GM21717 (cell line): Measurements from ENCODE around the gene TCFL5.
A peak's percentile ranks its signal among the peaks of the same experiment; 100 is the strongest.
"Not testable (repeated sequence)": the region's sequence is repeated elsewhere in the genome, so short reads cannot be mapped to it uniquely, and the experiment has no call there.

ENCODE experiments used
- ATAC-seq: cut with Tn5 transposase; IDR thresholded peaks from one replicate; pipeline ENCODE4 v1.9.1; 2021; ENCODE audit warnings: mild to moderate bottlenecking, moderate library complexity; ENCODE audit not compliant: unreplicated experiment

Gene TCFL5

DNA sequence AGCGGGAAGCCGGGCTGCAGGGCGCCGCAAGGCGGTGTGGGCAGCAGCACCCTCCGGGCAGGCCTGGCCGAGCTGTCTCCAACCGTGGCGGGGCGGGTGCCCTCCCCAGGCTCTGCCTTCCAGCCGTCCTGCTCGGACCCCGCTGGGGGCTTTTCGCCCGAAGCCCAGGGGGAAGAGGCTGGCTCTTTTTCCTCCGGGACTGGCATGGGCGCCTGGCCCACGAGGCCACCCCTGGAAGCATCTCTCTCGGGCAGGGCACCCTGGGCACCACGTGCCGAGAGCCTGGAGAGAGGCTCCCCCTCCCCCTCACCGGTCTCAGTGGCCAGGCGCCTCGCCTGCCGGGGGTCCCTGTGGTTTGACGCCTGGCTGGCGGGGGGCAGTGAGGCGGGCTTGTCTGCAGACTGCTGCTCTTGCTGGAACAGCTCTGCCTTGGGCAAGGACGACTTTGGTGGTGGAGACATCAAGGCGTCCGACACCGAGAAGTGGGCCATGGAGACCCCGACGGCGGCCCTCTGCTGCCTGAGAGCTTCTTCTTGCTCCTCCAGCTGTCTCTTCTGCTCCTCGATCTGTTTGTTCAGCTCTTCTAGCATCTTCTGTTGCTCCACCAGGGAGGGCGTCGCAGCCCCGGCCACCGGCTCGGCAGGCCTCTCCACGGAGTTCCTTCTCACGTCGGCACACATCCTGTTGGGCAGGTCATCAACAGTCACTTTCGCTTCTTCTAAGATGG lies 19.5 kb upstream of the TCFL5 start:
- ATAC-seq: no peak

DNA sequence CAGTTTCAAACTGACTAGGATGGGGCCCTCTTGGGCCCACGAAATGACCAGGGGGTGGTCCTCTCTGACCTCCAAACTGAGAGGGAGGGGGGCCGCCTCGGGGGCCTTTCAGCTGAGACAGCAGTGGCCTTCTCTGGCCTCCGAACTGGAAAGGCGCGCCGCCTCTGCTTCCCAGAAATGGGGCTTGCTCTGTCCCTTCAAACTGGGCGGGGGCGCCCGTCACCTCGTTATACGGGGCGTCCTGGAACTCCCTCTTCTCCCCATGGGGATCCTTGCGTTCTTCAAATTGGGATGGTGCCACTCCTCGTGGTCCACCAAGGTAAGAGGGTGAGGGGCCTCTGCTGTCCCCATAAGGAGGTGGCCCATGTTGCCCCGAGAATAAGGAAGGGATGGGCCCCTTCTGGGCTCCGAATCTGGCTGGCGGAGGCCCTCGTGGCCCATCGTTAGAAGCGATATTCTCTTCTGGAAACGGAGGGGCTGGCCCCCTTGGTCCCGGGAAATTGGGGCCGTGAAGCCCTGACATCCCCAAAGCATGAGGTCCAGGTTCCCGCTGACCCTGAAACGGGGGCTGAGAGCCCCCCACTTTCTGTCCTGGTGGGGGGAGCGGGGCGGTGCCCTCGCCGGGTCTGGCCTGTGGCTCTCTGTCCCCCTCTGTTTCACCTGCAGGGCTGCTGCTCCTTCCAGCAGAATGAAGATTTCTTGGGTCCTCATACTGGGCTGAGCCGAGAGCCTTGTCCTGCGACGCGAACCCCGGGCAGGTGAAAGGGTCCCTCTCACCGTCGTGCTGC lies 18.7 kb upstream of the TCFL5 start:
- no peak for ATAC-seq

DNA sequence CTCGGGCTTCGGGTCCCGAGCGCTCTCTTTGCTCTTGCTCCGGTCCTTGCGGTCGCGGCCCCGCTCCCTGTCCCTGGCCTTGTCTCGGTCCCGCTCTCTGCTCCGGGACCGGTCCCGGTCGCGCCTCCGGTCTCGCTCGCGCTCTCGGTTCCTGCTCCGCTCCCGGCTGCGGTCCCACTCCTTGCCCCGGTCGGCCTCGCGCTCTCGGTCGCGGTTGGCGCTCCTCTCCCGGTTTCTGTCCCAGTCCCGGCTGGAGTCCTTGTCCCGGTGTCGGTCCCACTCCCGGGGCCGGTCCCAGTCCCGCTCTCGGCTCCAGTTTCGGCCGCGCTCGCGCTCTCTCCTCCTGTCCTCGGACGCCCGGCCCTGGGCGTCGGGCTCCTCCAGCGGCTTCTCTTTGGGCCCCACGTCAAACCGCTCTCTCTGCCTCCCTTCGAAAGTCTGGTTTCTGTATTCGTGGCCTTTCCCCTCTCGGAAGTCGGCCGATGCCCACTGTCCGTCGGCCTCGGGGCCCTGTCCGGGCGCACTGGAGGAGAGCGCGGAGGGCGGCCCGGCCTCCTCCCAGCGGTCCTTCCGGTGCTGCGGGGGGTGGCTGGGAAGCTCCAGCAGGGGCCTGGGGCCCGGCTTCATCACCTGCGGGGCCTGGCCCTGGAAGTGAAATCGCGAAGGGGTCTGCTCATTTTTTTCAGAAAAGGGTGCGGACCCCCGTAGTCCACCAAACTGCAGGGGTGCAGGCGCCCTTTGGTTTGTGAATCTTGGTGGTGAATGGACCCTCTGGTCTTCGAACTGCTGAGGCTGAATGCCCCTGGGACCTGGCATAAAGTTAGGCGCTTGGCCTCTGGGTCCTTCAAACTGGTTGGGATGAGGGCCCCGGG lies 17.9 kb upstream of the TCFL5 start:
- no peak for ATAC-seq

DNA sequence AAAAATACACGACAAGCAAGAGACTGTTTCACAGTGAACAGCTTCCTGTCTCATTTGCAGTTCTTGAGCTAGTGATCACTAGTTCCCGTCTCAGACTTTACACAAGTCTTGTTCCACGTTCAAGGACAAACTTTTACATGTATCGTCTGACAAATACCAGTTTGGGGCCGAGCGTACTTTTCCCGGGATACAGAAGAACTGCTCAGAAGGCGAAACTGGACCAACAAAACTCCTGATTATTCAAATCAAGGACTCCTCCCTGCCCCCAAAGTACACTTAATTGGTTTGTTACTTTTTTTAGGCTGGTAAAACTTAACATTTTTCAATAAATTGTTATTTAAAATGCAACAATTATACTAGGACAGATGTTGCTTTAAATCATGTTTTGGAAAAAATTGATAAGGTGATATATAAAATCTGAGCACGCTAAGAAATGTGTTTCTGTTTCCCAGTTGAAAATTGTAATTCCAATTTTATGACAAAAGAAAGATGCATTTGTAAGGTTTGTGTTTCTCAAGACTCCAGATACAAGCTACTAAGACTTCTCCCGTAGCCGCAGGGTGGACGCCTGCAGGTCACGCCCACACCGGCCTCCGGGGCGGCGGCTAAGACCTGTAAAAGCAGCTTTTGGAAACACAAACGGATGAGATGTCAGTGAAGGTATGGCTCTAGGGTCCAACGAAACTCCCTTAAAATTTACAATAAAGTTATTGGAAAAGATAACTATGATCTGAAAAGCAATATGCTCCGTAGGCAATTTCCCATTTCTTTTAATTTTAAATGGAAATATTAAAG lies 16.8 kb upstream of the TCFL5 start:
- ATAC-seq: no peak

DNA sequence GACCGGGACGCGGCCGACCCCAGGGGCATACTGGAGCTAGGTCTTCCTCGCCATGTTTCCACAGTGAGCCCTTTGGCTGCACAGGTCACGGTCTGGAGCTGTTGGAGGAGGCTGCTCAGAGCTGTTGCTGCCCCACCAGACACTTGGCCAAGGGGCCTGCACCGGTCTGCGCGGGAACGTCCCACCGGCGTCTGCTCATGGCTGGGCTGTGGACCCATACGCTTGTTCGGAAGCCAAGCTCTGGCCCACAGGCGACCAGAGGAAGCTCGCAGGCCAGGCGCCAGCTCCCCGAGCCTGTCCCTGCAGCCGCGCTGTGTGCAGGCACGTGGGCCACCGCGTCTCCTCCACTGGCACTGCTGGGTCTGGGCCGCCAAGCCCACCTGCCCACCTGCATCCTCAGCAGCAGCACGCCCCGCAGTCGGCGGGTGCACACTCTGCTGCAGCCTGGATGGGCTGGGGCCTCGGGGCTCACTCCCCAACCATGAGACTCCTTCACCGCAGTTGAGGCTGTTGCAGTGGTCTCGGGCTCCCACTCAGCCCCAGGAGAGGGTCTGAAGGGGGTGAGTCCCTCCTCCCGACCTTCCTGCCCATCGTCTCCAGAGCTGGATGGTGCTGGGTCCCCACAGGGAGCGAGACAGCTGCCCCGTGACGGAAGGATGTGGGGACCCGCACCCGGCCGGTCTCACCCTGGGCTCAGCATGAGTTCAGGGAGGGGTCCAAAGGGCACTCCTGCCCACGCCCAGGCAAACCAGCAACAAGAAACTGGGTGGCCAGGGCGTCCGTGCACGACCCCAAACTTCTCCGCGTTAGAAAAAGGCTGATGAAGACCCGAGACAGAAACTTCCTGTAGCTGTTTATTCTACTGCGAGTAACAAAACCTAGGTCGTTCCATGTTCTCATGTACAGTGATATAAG lies 15.5 kb upstream of the TCFL5 start:
- no peak for ATAC-seq

DNA sequence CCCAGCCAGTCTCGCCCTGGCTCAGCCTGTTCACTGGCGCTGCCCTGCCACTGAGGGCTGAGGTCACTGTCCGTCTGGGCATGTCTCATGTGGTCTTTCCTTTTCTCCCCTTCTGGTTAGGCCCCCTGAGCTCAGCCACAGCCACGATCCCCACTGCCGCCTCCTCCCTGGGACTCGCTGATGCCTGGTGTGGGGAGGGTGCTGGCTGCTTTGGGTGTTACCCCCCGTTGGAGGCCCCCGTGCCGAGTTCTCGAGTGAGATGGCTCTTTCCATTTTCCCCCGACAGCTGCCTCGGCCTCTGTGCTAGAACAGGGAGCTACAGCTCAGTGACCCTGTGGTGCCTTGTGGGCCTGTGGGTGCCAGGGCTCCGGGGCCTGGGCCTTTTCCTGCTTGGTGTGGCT lies 14.9 kb upstream of the TCFL5 start:
- ATAC-seq: no peak

DNA sequence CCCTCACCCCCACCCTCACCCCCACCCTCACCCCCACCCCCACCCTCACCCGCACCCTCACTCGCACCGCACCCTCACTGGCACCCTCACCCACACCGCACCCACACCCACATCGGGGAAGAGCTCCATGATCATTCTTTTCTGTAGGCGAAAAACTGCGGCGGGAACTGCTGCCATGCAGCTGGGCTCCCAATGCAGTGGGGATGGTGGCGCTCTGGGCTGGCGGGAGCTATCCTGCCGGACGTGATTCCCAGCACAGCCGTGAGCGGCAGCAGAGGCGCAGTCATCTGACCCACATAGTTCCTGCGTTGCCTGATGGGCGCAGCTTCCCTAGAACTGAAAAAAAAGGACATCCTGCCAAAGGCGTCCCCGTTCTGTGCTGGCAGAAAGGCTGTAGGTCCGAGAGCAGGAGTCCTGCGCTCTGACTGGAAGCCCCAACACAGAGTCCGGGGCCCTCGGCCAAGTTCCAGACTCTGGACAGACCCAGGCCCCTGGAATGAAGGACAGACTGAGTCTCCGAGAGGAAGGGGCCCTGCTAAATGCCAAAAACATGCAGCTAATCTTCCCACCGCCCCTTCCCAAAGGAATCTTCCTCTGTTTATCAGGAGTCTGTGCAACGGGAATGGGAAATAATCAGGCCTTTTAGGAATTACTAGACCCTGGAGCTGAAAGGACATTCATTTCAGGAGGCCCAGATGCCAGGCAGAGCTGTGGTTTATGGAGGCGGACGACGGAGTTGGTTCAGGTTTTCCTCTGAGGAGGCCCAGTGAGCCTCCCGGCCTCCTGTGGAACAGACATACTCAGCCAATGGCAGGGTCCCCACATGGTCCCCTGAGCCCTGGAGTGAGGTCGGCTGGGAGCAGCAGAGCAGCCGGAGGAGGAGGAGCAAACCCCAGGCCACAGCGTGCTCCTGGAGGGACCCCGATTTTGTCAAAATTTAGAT lies 14.1 kb upstream of the TCFL5 start:
- no peak for ATAC-seq

DNA sequence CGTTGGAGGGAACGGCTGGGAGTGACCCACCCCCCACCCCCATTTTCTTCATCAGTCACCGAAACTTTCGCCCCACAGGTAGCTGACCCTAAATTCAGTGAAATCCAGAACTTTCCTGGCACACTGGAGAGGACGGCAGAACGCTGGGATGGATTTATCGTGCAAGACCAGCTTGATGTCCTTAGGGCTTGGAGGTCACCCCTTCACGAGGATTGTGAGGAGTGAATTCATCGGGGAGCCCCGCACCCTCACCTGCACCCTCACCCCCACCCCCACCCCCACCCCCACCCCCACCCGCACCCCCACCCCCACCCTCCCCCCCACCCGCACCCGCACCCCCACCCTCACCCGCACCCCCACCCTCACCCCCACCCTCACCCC lies 13.3 kb upstream of the TCFL5 start:
- ATAC-seq: no peak

DNA sequence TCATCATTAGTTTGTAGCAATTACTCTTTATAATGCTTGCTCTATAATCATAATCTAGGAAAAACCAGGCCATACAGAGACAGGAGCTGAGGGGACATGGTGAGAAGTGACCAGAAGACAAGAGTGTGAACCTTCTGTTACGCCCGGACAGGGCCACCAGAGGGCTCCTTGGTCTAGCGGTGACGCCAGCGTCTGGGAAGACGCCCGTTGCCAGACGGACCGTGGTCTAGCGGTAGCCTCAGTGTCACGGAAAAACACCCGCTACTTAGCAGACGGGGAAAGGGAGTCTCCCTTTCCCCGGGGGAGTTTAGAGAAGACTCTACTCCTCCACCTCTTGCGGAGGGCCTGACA lies 12.0 kb upstream of the TCFL5 start:
- ATAC-seq: not testable (repeated sequence)

DNA sequence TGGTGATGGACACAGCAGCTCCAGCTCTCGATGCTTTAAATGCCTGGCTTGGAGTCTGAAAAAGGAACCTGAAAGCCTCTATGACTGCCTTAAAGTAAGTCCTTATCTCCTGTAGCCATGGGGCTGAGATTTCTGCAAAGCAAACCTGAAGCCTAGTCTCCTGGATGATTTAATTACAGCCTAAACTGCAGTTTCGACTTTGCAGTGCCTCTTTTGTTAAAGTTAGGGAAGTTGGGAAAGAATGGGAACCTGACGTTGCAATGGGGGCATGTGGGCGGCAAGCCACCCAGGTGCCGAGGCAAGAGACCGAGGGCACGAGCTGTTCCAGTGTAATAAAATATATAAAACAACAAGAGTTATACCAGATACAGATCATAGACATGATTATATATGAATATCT lies 11.7 kb upstream of the TCFL5 start:
- no peak for ATAC-seq

DNA sequence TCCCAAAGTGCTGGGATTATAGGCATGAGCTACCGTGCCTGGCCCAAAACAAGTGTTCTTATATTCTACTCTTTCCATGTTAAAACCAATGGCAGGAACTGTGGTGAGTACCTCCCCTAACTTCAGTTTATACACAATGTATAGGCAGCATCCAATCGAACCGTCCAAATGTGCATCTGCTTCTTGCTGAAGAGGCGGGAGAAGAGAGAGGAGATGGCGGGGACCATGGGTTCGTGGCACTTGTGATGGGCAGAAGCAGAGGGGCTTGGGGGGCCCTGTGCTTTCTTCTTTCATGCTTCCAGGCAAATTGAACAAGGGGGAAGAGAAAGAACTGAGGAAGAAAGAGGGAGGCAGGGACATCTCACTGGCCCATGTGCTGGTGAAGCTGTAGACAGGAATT lies 11.2 kb upstream of the TCFL5 start:
- ATAC-seq: no peak

DNA sequence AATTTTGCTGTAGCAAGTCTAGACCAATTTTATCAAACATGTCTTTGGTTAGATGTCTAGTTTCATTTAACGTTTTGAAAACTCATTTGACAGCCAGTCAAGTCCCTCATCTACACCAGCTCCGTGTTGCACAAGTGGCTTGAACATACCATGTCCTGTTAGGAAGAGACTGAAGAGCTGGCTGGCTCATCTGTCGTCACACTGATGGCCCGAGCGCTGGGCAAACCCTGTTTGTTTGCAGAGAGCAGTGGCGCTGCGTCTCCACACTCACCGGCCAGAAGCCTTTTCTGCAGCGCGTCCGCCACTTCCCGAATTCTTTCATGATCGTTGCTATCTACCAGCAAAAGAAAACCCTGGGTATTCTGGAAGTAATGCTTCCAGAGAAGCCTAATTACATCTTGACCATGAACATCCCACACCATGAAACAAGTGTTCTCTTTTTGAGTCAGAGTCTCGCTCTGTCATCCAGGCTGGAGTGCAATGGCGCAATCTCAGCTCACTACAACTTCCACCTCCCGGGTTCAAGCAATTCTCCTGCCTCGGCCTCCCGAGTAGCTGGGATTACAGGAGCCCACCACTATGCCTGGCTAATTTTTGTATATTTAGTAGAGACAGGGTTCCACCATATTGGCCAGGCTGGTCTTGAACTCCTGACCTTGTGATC lies 10.7 kb upstream of the TCFL5 start:
- no peak for ATAC-seq

DNA sequence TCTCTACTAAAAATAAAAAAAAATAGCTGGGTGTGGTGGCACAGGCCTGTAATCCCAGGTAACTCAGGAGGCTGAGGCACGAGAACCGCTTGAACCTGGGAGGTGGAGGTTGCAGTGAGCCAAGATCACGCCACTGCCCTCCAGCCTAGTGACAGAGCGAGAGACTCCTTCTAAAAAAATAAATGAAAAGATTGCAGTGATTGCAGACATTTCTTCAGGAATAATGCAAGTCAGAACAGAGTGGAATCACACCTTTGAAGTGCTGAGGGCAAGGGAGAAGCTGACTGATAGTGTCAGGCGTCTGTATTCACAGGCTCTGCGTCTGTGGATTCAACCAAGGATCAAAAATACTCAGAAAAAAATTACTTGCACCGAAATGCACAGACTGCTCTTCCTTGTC lies 2.6 kb upstream of the TCFL5 start:
- no peak for ATAC-seq

DNA sequence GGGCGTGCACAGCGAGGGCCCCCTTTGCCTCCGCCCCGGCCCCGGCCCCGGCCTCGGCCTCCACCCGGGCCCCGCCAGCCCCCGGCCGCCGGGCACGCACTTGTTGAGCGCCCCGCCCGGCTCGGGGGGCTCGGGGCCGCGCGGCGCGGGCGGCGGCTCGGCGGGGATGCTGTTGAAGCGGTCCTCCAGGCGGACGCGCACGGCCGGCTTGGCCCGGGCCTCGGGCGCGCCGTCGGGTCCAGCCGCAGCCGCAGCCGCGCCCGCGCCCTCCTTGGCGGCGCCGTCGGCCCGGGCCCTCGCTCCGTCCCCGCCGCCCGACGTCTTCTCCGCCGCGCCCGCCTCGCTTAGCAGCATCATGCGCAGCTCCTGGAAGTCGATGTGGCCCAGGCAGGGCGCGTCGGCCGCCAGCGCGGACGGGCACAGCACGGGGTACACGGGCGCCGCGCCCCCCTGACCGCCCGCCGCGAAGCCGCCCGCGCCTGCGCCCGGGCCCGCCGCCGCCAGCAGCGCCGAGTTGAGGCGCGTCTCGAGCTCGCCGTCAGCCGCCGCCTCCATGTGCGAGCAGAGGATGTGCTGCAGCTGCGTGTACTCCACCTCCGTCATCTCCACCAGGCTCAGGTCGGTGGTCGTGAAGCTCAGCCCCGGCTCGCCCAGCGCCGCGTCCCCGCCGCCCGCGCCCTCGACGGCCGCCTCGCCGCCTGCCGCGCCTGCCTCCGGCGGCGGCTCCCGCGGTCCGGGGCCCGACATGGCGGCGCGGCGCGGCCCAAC lies 514 bp downstream of the TCFL5 start:
- peak; percentile 24 for ATAC-seq

DNA sequence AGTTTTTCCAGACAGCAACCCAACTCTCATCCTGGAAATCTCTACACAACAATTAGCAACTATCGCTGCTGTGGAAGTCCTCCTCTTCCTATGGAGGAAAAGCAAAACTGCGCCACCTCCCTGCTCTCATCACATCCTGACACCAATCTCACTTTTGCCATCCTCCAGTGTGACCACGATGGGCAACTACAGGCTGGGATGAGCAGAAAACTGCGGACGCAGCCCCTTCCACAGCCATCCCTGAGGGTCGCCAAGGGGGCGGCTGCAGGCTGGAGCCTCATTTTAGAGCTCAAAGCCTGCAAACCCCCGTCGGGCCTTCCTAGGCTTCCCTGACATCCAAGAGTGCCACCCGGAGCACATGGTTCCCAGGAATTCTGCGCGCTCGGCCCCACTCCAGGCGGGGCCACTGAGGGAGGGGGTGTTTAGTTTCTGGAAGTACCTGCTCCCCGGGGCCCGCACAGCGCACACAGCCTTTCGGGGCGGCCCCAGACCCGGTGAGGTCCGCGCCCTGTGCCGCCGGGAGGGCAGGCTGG lies 1.2 kb downstream of the TCFL5 start:
- no peak for ATAC-seq

DNA sequence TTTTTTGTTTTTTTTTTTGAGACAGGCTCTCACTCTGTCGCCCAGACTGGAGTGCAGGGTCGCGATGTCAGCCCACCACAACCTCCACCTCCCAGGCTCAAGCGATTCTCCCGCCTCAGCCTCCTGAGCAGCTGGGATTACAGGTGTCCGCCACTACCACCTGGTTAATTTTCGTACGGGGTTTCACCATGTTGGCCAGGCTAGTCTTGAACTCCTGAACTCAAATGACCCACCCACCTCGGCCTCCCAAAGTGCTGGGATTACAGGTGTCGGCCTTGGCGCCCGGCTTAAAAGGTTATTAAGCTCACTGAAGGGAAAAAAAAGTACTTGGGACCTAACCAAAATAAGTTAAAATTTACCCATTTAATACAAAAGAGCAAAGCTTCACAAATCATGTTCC lies 1.9 kb downstream of the TCFL5 start:
- ATAC-seq: no peak
